Fibroblast of mammary gland (primary cell): ENCODE results near the gene ARHGAP32.

Source experiments
- DNase-seq: peaks from one replicate; pipeline ENCODE4 v3.0.0-alpha.2; 2010; ENCODE audit warnings: low read depth
- H3K4me3 ChIP-seq: 2 replicates; pipeline ENCODE4 v1.5.1; 2011; ENCODE audit warnings: low read depth, mild to moderate bottlenecking, low read length, moderate library complexity; ENCODE audit not compliant: control insufficient read depth
- TF ChIP-seq, protein P1 (sequence below): conservative IDR thresholded peaks from 2 replicates; pipeline ENCODE4 v1.5.1; 2011; ENCODE audit warnings: low read depth, low read length, inconsistent platforms; ENCODE audit not compliant: control insufficient read depth, insufficient read depth

Gene ARHGAP32

DNA sequence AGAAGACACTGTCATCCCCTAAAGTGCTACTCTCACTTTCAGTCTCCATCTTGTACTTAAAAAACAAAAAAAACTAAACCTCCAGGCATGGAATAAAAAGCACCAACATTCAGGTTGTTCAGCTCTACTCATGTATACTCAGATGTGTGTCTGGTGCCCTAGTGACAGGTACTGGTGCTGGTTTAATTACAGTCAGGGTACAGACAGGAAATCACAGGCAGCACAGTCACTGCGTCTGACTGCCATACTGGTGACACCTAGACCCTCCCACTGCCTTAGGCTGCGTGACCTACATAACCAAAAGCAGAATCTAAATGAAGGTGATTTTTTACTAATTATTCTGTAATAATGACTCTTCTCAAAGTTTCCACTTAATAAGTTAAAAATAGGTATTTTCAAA, at the start of gene ARHGAP32:
ARHGAP32 (minus strand) TSS at position 176 of the 400 bp plus-strand sequence; CDS start at position 49, 127 bp downstream.
- no peak for DNase-seq
- TF ChIP-seq, protein P1, sequence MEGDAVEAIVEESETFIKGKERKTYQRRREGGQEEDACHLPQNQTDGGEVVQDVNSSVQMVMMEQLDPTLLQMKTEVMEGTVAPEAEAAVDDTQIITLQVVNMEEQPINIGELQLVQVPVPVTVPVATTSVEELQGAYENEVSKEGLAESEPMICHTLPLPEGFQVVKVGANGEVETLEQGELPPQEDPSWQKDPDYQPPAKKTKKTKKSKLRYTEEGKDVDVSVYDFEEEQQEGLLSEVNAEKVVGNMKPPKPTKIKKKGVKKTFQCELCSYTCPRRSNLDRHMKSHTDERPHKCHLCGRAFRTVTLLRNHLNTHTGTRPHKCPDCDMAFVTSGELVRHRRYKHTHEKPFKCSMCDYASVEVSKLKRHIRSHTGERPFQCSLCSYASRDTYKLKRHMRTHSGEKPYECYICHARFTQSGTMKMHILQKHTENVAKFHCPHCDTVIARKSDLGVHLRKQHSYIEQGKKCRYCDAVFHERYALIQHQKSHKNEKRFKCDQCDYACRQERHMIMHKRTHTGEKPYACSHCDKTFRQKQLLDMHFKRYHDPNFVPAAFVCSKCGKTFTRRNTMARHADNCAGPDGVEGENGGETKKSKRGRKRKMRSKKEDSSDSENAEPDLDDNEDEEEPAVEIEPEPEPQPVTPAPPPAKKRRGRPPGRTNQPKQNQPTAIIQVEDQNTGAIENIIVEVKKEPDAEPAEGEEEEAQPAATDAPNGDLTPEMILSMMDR: no peak
- H3K4me3 ChIP-seq: no peak within 1 kb of the TSS

DNA sequence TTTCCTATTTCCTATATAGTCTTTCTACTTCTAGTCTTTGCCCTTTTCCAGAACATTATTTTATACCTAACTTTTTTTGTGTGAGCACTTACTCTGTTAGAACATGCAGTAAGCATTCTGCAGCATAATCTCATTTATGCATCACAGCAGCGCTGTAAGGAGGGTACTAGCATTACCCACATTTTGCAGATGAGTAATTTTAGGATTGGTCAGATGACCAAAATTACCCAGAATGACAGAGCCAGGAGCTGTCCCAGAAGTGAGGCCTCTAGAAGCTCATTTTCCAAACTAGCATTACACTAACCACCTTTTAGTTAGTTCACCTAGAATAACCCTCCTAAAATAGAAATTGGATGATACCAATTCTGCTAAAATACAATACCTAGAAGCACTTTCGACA, 47.1 kb upstream of the ARHGAP32 start:
- DNase-seq: no peak
- TF ChIP-seq, protein P1: no peak
- H3K4me3 ChIP-seq: no peak overlapping the region

DNA sequence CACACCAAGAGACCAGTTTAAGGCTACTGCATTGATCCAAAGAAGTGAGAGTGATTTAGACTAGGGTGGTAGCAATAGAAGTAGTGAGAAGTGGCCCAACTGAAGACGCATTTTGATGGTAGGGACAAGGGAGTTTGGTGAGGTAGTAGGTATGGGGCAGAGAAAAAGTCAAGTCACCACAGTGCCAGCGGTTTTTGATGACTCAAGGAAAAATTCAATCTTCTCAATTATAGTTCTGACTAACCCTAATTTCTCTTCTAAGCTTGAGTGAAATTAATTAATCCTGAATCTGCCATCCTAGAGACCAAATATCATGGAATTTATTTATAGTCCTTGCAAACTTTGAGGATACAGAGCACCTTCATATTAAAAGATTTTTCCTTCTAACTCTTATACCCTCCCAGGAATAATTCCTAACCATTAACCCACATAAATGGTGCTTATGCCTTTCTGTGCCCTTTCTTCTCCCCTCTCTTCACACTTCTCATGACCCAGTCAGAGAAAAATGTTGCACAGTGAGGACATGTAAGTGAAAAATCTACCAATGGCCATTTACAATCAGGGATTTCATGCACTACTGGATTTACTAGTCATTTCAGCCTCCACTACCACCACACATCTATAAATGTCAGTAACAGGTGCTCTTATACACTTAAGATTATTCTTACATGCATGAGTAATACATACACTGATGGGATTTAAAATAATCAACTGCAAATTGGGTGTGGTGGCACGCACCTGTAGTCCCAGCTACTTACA, 45.9 kb upstream of the ARHGAP32 start:
- TF ChIP-seq, protein P1: no peak
- no peak overlapping the region for H3K4me3 ChIP-seq
- DNase-seq: no peak

DNA sequence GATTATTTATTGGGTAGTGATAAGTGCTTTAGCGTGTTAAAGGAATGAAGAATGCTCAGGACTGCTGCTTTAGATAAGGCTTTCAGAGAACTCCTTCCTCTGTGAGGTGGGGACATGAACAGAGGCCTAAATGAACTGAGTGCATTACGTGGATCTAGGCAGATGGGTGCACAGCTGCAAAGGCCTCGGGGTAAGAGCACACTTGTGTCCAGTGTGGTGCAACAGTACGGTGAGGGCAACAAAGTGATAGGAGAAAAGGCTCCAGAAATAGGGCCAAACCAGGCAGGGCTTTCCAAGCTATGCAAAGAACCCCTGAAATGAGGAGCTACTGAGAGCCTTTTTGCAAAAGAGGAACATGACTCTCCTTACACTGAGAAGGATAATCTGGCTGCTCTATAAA, 45.3 kb upstream of the ARHGAP32 start:
- TF ChIP-seq, protein P1: no peak
- no peak overlapping the region for H3K4me3 ChIP-seq
- DNase-seq: no peak

DNA sequence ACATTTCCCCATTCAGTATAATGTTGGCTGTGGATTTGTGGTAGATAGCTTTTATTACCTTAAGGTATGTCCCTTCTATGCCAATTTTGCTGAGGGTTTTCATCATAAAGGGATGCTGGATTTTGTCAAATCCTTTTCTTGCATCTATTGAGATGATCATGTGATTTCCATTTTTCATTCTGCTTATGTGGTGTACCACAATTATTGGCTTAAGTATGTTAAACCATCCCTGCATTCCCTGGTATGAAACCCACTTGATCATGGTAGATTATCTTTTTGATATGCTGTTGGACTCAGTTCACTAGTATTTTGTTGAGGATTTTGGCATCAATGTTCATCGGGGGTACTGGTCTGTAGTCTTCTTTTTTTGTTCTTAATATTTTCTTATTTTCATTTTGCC, 44.7 kb upstream of the ARHGAP32 start:
- DNase-seq: no peak

DNA sequence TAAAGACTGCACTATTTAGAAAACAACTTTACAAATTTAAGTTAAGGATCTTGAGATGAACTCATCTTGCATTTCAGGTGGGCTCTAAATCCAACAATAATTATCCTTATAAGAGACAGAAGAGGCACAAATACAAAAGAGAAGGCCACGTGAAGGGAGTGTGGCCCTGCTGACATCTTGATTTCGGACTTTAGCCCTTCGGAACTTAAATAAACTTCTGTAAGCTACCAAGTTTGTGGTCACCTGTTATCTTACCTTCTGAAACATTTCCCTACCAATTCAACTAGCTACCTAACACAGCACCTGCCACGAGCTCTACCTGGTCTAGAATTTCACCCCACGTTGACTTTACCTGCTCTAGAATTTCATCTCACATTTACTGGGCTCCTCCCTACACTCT, 42.9 kb upstream of the ARHGAP32 start:
- no peak for DNase-seq
- TF ChIP-seq, protein P1: no peak
- no peak overlapping the region for H3K4me3 ChIP-seq

More for the DNA sequence above, 44.7 kb upstream of the ARHGAP32 start:
- no peak overlapping the region for H3K4me3 ChIP-seq
- TF ChIP-seq, protein P1: no peak

DNA sequence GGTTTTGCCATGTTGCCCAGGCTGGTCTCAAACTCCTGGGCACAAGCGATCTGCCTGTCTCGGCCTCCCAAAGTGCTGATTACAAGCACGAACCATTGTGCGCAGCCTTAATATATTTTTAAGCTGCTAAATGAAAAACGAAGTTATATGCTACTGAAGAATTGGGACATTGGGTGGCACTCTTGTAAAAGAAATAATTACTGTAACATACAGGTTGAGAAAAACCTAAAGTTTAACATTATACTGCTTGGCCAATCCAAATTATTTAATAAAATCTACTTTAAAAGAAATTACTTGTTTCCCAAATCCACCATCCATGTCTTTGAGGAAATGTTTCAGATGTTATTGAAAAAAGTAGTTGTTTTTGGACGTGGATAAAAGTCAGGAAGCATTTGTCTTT, 37.9 kb upstream of the ARHGAP32 start:
- TF ChIP-seq, protein P1: no peak
- DNase-seq: peak; percentile 32

More for the DNA sequence above, 37.9 kb upstream of the ARHGAP32 start:
- H3K4me3 ChIP-seq: no peak overlapping the region
